ENCODE results near the gene ZNF350. TPM values are rescaled to one million over a fixed set of nuclear protein-coding genes. Genes with fewer than 3 reads are reported as not detected.
"Not testable (repeated sequence)": the region's sequence is repeated elsewhere in the genome, so short reads cannot be mapped to it uniquely, and the experiment has no call there.

ZNF350 gene
- polyA plus RNA-seq, 4 donors: 5.1 to 14.0 (median 11.4) TPM

DNA sequence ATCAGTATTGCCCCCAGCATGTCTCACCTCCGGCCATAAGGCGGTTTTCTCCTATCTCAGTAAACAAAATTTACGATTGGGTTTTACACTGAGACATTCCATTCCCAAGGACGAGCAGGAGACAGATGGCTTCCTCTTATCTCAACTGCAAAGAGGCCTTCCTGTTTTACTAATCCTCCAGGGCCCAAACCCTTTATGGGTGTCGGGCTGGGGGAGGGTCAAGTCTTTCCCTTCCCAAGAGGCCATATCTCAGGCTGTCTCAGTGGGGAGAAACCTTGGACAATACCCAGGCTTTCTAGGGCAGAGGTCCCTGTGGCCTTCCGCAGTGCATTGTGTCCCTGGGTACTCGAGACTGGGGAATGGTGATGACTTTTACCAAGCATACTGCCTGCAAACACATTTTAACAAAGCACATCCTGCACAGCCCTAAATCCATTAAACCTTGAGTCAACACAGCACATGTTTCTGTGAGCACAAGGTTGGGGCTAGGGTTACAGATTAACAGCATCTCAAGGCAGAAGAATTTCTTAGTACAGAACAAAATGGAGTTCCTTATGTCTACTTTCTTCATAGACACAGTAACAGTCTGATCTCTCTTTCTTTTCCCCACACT lies 25.9 kb downstream of the ZNF350 start:
- not testable (repeated sequence) for H3K27me3 ChIP-seq (ENCODE audit: control insufficient read depth in 3 of 3, insufficient read depth in 3 of 3, low read length in 3 of 3); FAIRE-seq; H3K4me1 ChIP-seq (ENCODE audit: control insufficient read depth in 3 of 3, insufficient read depth in 2 of 3, low read depth in 1 of 3, low read length in 2 of 3); H3K27ac ChIP-seq (ENCODE audit: low read depth in 1 of 3, low read length in 2 of 3); H3K4me3 ChIP-seq (ENCODE audit: low read depth in 1 of 3, low read length in 3 of 3); DNase-seq
- WGBS, 3 donors: 17 to 33% (median 29%) methylated on average over 7 of the region's 7 CpGs
- Histone ChIP-seq H3K9me3 (ENCODE audit: control insufficient read depth in 2 of 2, insufficient read depth in 1 of 2, low read depth in 1 of 2, low read length in 1 of 2) (peaks cover 4 to 59% of the 10 kb centered on the region in 2 donors), H3K36me3 (ENCODE audit: control insufficient read depth in 3 of 3, insufficient read depth in 2 of 3, low read depth in 1 of 3, low read length in 3 of 3) (peaks cover 3 to 16% (median 12%) of the 10 kb centered on the region in 3 donors)

DNA sequence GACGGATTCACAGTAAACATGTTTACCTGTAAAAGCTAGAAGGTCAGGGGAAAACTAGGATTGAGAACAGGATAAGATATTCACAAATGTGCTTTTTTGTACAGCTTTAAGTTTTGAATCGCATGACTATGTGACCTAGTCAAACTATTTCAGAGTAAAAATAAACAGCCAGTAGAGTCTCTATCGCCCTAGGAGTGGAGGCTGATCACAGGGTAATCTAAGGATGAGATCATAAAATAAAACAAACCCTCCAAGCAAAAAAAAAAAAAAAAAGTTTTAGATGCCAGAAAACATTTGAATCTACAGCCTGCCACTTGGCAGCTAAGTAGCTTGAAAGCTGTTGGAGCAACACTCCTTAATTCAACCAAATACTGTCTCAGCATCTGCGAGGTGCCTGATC lies 26.8 kb downstream of the ZNF350 start:
- Histone ChIP-seq H3K36me3 (ENCODE audit: control insufficient read depth in 3 of 3, insufficient read depth in 2 of 3, low read depth in 1 of 3, low read length in 3 of 3) (peaks cover under 1 to 8% (median 3%) of the 10 kb centered on the region in 3 donors), H3K9me3 (ENCODE audit: control insufficient read depth in 2 of 2, insufficient read depth in 1 of 2, low read depth in 1 of 2, low read length in 1 of 2) (peaks cover 4 to 51% of the 10 kb centered on the region in 2 donors), H3K4me1 (ENCODE audit: control insufficient read depth in 3 of 3, insufficient read depth in 2 of 3, low read depth in 1 of 3, low read length in 2 of 3) (no peaks in the 10 kb centered on the region), H3K27me3 (ENCODE audit: control insufficient read depth in 3 of 3, insufficient read depth in 3 of 3, low read length in 3 of 3) (no peaks in the 10 kb centered on the region), H3K4me3 (ENCODE audit: low read depth in 1 of 3, low read length in 3 of 3) (no peak overlapping the region), H3K27ac (ENCODE audit: low read depth in 1 of 3, low read length in 2 of 3) (no peak overlapping the region)
- FAIRE-seq (no peak), DNase-seq (no peak)
- 71 to 82% (median 75%) methylated on average over 4 of the region's 4 CpGs for whole genome bisulfite sequencing, 3 donors

- not testable (repeated sequence) for H3K27ac ChIP-seq (ENCODE audit: low read depth in 1 of 3, low read length in 2 of 3); H3K27me3 ChIP-seq (ENCODE audit: control insufficient read depth in 3 of 3, insufficient read depth in 3 of 3, low read length in 3 of 3); H3K4me1 ChIP-seq (ENCODE audit: control insufficient read depth in 3 of 3, insufficient read depth in 2 of 3, low read depth in 1 of 3, low read length in 2 of 3); H3K4me3 ChIP-seq (ENCODE audit: low read depth in 1 of 3, low read length in 3 of 3); FAIRE-seq; H3K36me3 ChIP-seq (ENCODE audit: control insufficient read depth in 3 of 3, insufficient read depth in 2 of 3, low read depth in 1 of 3, low read length in 3 of 3); DNase-seq
- WGBS, 3 donors: 28 to 66% (median 40%) methylated on average over 4 of the region's 4 CpGs
- peaks cover 2 to 43% of the 10 kb centered on the region in 2 donors for H3K9me3 ChIP-seq (ENCODE audit: control insufficient read depth in 2 of 2, insufficient read depth in 1 of 2, low read depth in 1 of 2, low read length in 1 of 2)
These were observed 28.8 kb downstream of the ZNF350 start for GRCh38 chr19:51957846-51958245.

- no peak overlapping the region for H3K27ac ChIP-seq (ENCODE audit: low read depth in 1 of 3, low read length in 2 of 3)
- H3K27me3 ChIP-seq (ENCODE audit: control insufficient read depth in 3 of 3, insufficient read depth in 3 of 3, low read length in 3 of 3): no peaks in the 10 kb centered on the region
- 16 to 47% (median 46%) methylated on average over 25 of the region's 25 CpGs for WGBS, 3 donors
- FAIRE-seq: no peak
- H3K4me3 ChIP-seq (ENCODE audit: low read depth in 1 of 3, low read length in 3 of 3): peak overlapping the region in 1 of 3 donors; percentile 11
- DNase-seq: no peak
- peaks cover 3 to 10% (median 7%) of the 10 kb centered on the region in 3 donors for H3K36me3 ChIP-seq (ENCODE audit: control insufficient read depth in 3 of 3, insufficient read depth in 2 of 3, low read depth in 1 of 3, low read length in 3 of 3)
- peaks cover 13 to 51% of the 10 kb centered on the region in 2 donors for H3K9me3 ChIP-seq (ENCODE audit: control insufficient read depth in 2 of 2, insufficient read depth in 1 of 2, low read depth in 1 of 2, low read length in 1 of 2)
- H3K4me1 ChIP-seq (ENCODE audit: control insufficient read depth in 3 of 3, insufficient read depth in 2 of 3, low read depth in 1 of 3, low read length in 2 of 3): no peaks in the 10 kb centered on the region
These were observed 37.7 kb downstream of the ZNF350 start for GRCh38 chr19:51948975-51949374.

- DNase-seq (no peak), FAIRE-seq (no peak)
- peaks cover 10 to 31% (median 24%) of the 10 kb centered on the region in 3 donors for H3K36me3 ChIP-seq (ENCODE audit: control insufficient read depth in 3 of 3, insufficient read depth in 2 of 3, low read depth in 1 of 3, low read length in 3 of 3)
- H3K27me3 ChIP-seq (ENCODE audit: control insufficient read depth in 3 of 3, insufficient read depth in 3 of 3, low read length in 3 of 3): no peaks in the 10 kb centered on the region
- WGBS, 3 donors: 82 to 90% (median 83%) methylated on average over 1 of the region's 1 CpG
- peaks cover 13 to 62% of the 10 kb centered on the region in 2 donors for H3K9me3 ChIP-seq (ENCODE audit: control insufficient read depth in 2 of 2, insufficient read depth in 1 of 2, low read depth in 1 of 2, low read length in 1 of 2)
- H3K4me1 ChIP-seq (ENCODE audit: control insufficient read depth in 3 of 3, insufficient read depth in 2 of 3, low read depth in 1 of 3, low read length in 2 of 3): no peaks in the 10 kb centered on the region
- H3K27ac ChIP-seq (ENCODE audit: low read depth in 1 of 3, low read length in 2 of 3): no peak overlapping the region
- no peak overlapping the region for H3K4me3 ChIP-seq (ENCODE audit: low read depth in 1 of 3, low read length in 3 of 3)
These were observed 40.0 kb downstream of the ZNF350 start for GRCh38 chr19:51946602-51947001.

GRCh38 chr19:51944798-51945552 lies 41.7 kb downstream of the ZNF350 start:
- FAIRE-seq (no peak), DNase-seq (no peak)
- Histone ChIP-seq H3K9me3 (ENCODE audit: control insufficient read depth in 2 of 2, insufficient read depth in 1 of 2, low read depth in 1 of 2, low read length in 1 of 2) (peaks cover 14 to 66% of the 10 kb centered on the region in 2 donors), H3K27ac (ENCODE audit: low read depth in 1 of 3, low read length in 2 of 3) (no peak overlapping the region), H3K4me3 (ENCODE audit: low read depth in 1 of 3, low read length in 3 of 3) (no peak overlapping the region), H3K36me3 (ENCODE audit: control insufficient read depth in 3 of 3, insufficient read depth in 2 of 3, low read depth in 1 of 3, low read length in 3 of 3) (peaks cover 20 to 47% (median 30%) of the 10 kb centered on the region in 3 donors), H3K4me1 (ENCODE audit: control insufficient read depth in 3 of 3, insufficient read depth in 2 of 3, low read depth in 1 of 3, low read length in 2 of 3) (no peaks in the 10 kb centered on the region), H3K27me3 (ENCODE audit: control insufficient read depth in 3 of 3, insufficient read depth in 3 of 3, low read length in 3 of 3) (no peaks in the 10 kb centered on the region)
- 93% methylated on average over 7 of the region's 7 CpGs for WGBS, 3 donors

DNA sequence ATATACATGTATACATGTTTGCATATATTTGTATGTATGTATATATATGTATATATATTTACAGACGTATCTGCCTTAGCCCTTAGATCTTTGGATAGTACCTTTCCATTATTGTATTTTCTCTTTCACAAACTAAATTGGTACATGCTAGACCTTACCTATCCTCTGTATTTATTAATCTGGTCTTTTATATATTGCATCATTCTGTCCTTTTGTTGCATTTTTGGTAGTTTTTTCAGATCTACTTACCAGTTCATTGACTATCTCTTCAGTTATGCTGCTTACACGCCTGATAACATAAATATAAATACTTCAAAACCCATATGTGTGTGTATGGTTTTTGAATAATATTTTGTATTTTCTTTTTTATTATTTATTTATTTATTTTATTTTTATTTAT lies 47.7 kb downstream of the ZNF350 start:
- no peaks in the 10 kb centered on the region for H3K4me1 ChIP-seq (ENCODE audit: control insufficient read depth in 3 of 3, insufficient read depth in 2 of 3, low read depth in 1 of 3, low read length in 2 of 3)
- peaks cover 37 to 65% (median 38%) of the 10 kb centered on the region in 3 donors for H3K36me3 ChIP-seq (ENCODE audit: control insufficient read depth in 3 of 3, insufficient read depth in 2 of 3, low read depth in 1 of 3, low read length in 3 of 3)
- H3K27me3 ChIP-seq (ENCODE audit: control insufficient read depth in 3 of 3, insufficient read depth in 3 of 3, low read length in 3 of 3): no peaks in the 10 kb centered on the region
- H3K4me3 ChIP-seq (ENCODE audit: low read depth in 1 of 3, low read length in 3 of 3): no peak overlapping the region
- DNase-seq (no peak), FAIRE-seq (no peak)
- peaks cover 9 to 70% of the 10 kb centered on the region in 2 donors for H3K9me3 ChIP-seq (ENCODE audit: control insufficient read depth in 2 of 2, insufficient read depth in 1 of 2, low read depth in 1 of 2, low read length in 1 of 2)
- WGBS, 3 donors: 96 to 99% (median 96%) methylated on average over 2 of the region's 2 CpGs
- H3K27ac ChIP-seq (ENCODE audit: low read depth in 1 of 3, low read length in 2 of 3): no peak overlapping the region

DNA sequence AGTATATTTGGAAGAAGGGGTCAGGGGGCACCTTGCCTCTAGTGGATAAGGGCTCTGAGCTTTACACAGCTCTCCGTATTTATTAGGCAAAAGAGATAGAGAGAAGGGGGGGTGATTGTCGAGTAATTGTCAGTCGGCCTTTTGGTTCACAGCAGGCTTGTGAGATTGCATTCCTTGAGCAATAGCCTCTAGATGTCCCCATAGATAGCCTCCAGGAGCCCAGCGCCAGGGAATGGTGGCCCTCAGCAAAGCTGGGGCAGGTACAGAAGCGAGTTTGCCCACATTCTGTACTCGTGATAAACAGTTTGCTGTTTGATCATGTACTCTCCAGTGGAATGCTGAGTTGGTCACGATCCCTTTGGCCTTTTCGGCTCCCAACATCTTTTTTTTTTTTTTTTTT lies 54.7 kb downstream of the ZNF350 start:
- H3K27ac ChIP-seq (ENCODE audit: low read depth in 1 of 3, low read length in 2 of 3): no peak overlapping the region
- H3K27me3 ChIP-seq (ENCODE audit: control insufficient read depth in 3 of 3, insufficient read depth in 3 of 3, low read length in 3 of 3): no peaks in the 10 kb centered on the region
- FAIRE-seq: no peak
- H3K4me1 ChIP-seq (ENCODE audit: control insufficient read depth in 3 of 3, insufficient read depth in 2 of 3, low read depth in 1 of 3, low read length in 2 of 3): no peaks in the 10 kb centered on the region
- peaks cover 11 to 49% of the 10 kb centered on the region in 2 donors for H3K9me3 ChIP-seq (ENCODE audit: control insufficient read depth in 2 of 2, insufficient read depth in 1 of 2, low read depth in 1 of 2, low read length in 1 of 2)
- H3K4me3 ChIP-seq (ENCODE audit: low read depth in 1 of 3, low read length in 3 of 3): no peak overlapping the region
- H3K36me3 ChIP-seq (ENCODE audit: control insufficient read depth in 3 of 3, insufficient read depth in 2 of 3, low read depth in 1 of 3, low read length in 3 of 3): peaks cover 30 to 34% (median 33%) of the 10 kb centered on the region in 3 donors
- WGBS, 3 donors: 89 to 94% (median 93%) methylated on average over 8 of the region's 8 CpGs
- DNase-seq: no peak

All from small intestine (tissue), 7 donors.